Activated CD4-positive, alpha-beta T cell treated with anti-CD3 and anti-CD28 coated beads for 36 hours (primary cell): Measurements from ENCODE around the gene ZNF513. TPM values are rescaled to one million over a fixed set of nuclear protein-coding genes. Genes with fewer than 3 reads are reported as not detected.
A peak's percentile ranks its signal among the peaks of the same experiment; 100 is the strongest.
"Not testable (repeated sequence)": the region's sequence is repeated elsewhere in the genome, so short reads cannot be mapped to it uniquely, and the experiment has no call there.

Experiments used
- ATAC-seq: fragments of 200-7000 bp; cut with Tn5 transposase; one replicate; pipeline ENCODE4 v1.10.0; 2021; ENCODE audit warnings: mild to moderate bottlenecking, moderate library complexity
- CTCF ChIA-PET: fragments of 350-600 bp; sonication (Branson Sonifier 250); formaldehyde crosslinking; loops from one replicate; lab custom pipeline; 2021; ENCODE audit warnings: antibody characterized with exemption; lab: Charles Lee
- POLR2A ChIA-PET: fragments of 350-600 bp; sonication (Branson Sonifier 250); formaldehyde crosslinking; loops from one replicate; lab custom pipeline; 2021; ENCODE audit warnings: antibody characterized with exemption, inconsistent platforms; lab: Charles Lee
- DNase-seq: peaks from one replicate; pipeline ENCODE4 v3.0.0-alpha.2; 2020
- H3K27ac Mint-ChIP-seq: one replicate; pipeline ENCODE4 v1.8.0; 2021; ENCODE audit warnings: mixed read lengths
- H3K27me3 Mint-ChIP-seq: one replicate; pipeline ENCODE4 v1.8.0; 2021; ENCODE audit warnings: mixed read lengths
- H3K36me3 Mint-ChIP-seq: one replicate; pipeline ENCODE4 v1.8.0; 2021; ENCODE audit warnings: low read depth, mixed read lengths
- H3K4me1 Mint-ChIP-seq: one replicate; pipeline ENCODE4 v1.8.0; 2021; ENCODE audit warnings: mixed read lengths
- H3K4me3 Mint-ChIP-seq: one replicate; pipeline ENCODE4 v1.8.0; 2021; ENCODE audit warnings: mild to moderate bottlenecking, moderate library complexity, mixed read lengths
- H3K9me3 Mint-ChIP-seq: one replicate; pipeline ENCODE4 v1.8.0; 2021; ENCODE audit warnings: low read depth, mixed read lengths
- intact Hi-C, 2 experiments: fragments of 100-400 bp; cut with DNase I in 1 of 2; cut with micrococcal nuclease in 1 of 2; formaldehyde crosslinking; loops; one replicate each; pipeline versions ENCODE4 v1.14.2 to v1.15.1; 2022 to 2024; cut with DNase I, micrococcal nuclease
- total RNA-seq, 2 experiments: library from RNA; stranded (reverse); gene quantifications; one replicate each; pipeline ENCODE4 v1.2.3, GENCODE V29; 2021

Gene ZNF513
- 10 to 100 TPM in 1 of 2 experiments, 1 to 10 TPM in 1; 7.7 to 10.5 TPM for total RNA-seq

- CTCF ChIA-PET, result interaction anchor here (0.6 to 2.1 kb wide), 4 partner anchors 10 to 182 kb away, joined by 3 to 18 read pairs (median 7); partner anchors contain the start of genes EIF2B4, NRBP1 and SNX17
- Mint-ChIP-seq H3K9me3 (no peaks in the 10 kb centered on the region), H3K4me1 (peaks cover 29% of the 10 kb centered on the region), H3K4me3 (peak within 1 kb of the TSS; percentile 89), H3K27me3 (no peaks in the 10 kb centered on the region), H3K36me3 (peaks cover 69% of the 10 kb centered on the region), H3K27ac (peak within 1 kb of the TSS; percentile 96)
- POLR2A ChIA-PET, result interaction anchor here (1.0 kb wide), 1 partner anchor 48 kb away, joined by 3 read pairs; the partner anchor contains the start of gene NRBP1
- ATAC-seq (peak; percentile 91), DNase-seq (peak; percentile 95)
- intact Hi-C loops, result loop anchor here (1.0 to 2.0 kb wide), 10 partner anchors 11 to 282 kb away; partner anchors contain the start of genes EIF2B4 (in 2 of the 2), PPM1G (in 2 of the 2), SLC4A1AP (in 2 of the 2) and SNX17 (in 2 of the 2)
Observed at GRCh38 chr2:27380626-27381545, at the start of gene ZNF513. TSS of gene ZNF513 (minus strand) at chr2:27380734. CDS start at chr2:27380526, 208 bp downstream.

- POLR2A ChIA-PET, result interaction anchor here (0.7 to 2.8 kb wide), 3 partner anchors 20 to 267 kb away, joined by 3 to 15 read pairs (median 3); partner anchors contain the start of genes PPM1G and ZNF513
- Mint-ChIP-seq H3K4me1 (peaks cover 37% of the 10 kb centered on the region), H3K27ac (peak overlapping the region; percentile 98), H3K36me3 (peaks cover 19% of the 10 kb centered on the region), H3K4me3 (peak overlapping the region; percentile 100), H3K9me3 (no peaks in the 10 kb centered on the region), H3K27me3 (no peaks in the 10 kb centered on the region)
- peak; percentile 68 for ATAC-seq
- CTCF ChIA-PET, result interaction anchor here (0.5 to 6.0 kb wide), 12 partner anchors 20 to 985 kb away, joined by 3 to 31 read pairs (median 6); partner anchors contain the start of genes PPM1G, ZNF512 and ZNF513
- intact Hi-C loops, result loop anchor here (1.0 to 2.0 kb wide), 16 partner anchors 20 to 1322 kb away; partner anchors contain the start of genes EIF2B4 (in 2 of the 2), GTF3C2 (in 2 of the 2), PPM1G (in 2 of the 2) and SNX17 (in 2 of the 2)
- DNase-seq, result peak; percentile 84
Observed at GRCh38 chr2:27428978-27429541, 48.5 kb upstream of the ZNF513 start.

GRCh38 chr2:27428213-27428977 is 47.9 kb upstream of the ZNF513 start, which contains the start of gene NRBP1:
TSS of gene NRBP1 (plus strand) at chr2:27428631. CDS start at chr2:27433274, 4,643 bp downstream.
- Mint-ChIP-seq H3K27me3 (no peaks in the 10 kb centered on the region), H3K27ac (peak within 1 kb of the TSS; percentile 98), H3K4me1 (peaks cover 37% of the 10 kb centered on the region), H3K4me3 (peak within 1 kb of the TSS; percentile 100), H3K9me3 (no peaks in the 10 kb centered on the region), H3K36me3 (peaks cover 13% of the 10 kb centered on the region)
- DNase-seq (peak; percentile 97), ATAC-seq (peak; percentile 85)
- POLR2A ChIA-PET, result interaction anchor here (0.5 to 2.8 kb wide), 3 partner anchors 19 to 54 kb away, joined by 3 to 15 read pairs (median 5); partner anchors contain the start of genes PPM1G and ZNF513
- CTCF ChIA-PET, result interaction anchor here (0.5 to 6.0 kb wide), 8 partner anchors 14 to 255 kb away, joined by 3 to 31 read pairs (median 4); partner anchors contain the start of genes PPM1G and ZNF513
- intact Hi-C loops, result loop anchor here (1.0 to 2.0 kb wide), 16 partner anchors 19 to 1322 kb away; partner anchors contain the start of genes EIF2B4 (in 2 of the 2), GTF3C2 (in 2 of the 2), PPM1G (in 2 of the 2) and SNX17 (in 2 of the 2)

GRCh38 chr2:27427863-27428212 is 47.3 kb upstream of the ZNF513 start:
- POLR2A ChIA-PET, result interaction anchor here (0.5 to 2.8 kb wide), 2 partner anchors 18 to 55 kb away, joined by 5 to 15 read pairs; partner anchors contain the start of gene PPM1G
- intact Hi-C loops, result loop anchor here (1.0 to 2.0 kb wide), 16 partner anchors 19 to 1323 kb away; partner anchors contain the start of genes EIF2B4 (in 2 of the 2), GTF3C2 (in 2 of the 2), PPM1G (in 2 of the 2) and SNX17 (in 2 of the 2)
- no peaks in the 10 kb centered on the region for H3K27me3 Mint-ChIP-seq

GRCh38 chr2:27425039-27425438 is 44.5 kb upstream of the ZNF513 start:
- H3K36me3 Mint-ChIP-seq, H3K27me3 Mint-ChIP-seq, H3K9me3 Mint-ChIP-seq, ATAC-seq, intact Hi-C loops, H3K27ac Mint-ChIP-seq, DNase-seq, H3K4me3 Mint-ChIP-seq: not testable (repeated sequence)
- H3K4me1 Mint-ChIP-seq, result peaks cover 12% of the 10 kb centered on the region
- ChIA-PET CTCF (interaction anchor here (2.4 kb wide), 1 partner anchor 15 kb away, joined by 8 read pairs; the partner anchor contains the start of gene PPM1G), POLR2A (interaction anchor here (0.9 kb wide), 1 partner anchor 55 kb away, joined by 10 read pairs; no protein-coding TSS in a partner anchor)

More at GRCh38 chr2:27427863-27428212, 47.3 kb upstream of the ZNF513 start:
- CTCF ChIA-PET, result interaction anchor here (1.0 to 6.0 kb wide), 6 partner anchors 13 to 256 kb away, joined by 3 to 31 read pairs (median 6); partner anchors contain the start of genes PPM1G and ZNF513
- Mint-ChIP-seq H3K4me3 (peak overlapping the region; percentile 95), H3K9me3 (no peaks in the 10 kb centered on the region), H3K36me3 (peaks cover 9% of the 10 kb centered on the region), H3K27ac (peak overlapping the region; percentile 97), H3K4me1 (peaks cover 32% of the 10 kb centered on the region)
- ATAC-seq (no peak), DNase-seq (no peak)

- ChIA-PET POLR2A (no interaction called here), CTCF (interaction anchor here (0.8 to 2.4 kb wide), 2 partner anchors 13 to 72 kb away, joined by 4 to 8 read pairs; partner anchors contain the start of gene PPM1G)
Observed at GRCh38 chr2:27422958-27423357, 42.4 kb upstream of the ZNF513 start.

GRCh38 chr2:27421660-27422250 is 41.2 kb upstream of the ZNF513 start:
- Mint-ChIP-seq H3K36me3 (no peaks in the 10 kb centered on the region), H3K4me3 (no peak overlapping the region), H3K4me1 (no peaks in the 10 kb centered on the region), H3K27ac (no peak overlapping the region), H3K9me3 (no peaks in the 10 kb centered on the region), H3K27me3 (no peaks in the 10 kb centered on the region)
- POLR2A ChIA-PET, result no interaction called here
- DNase-seq (no peak), ATAC-seq (no peak)
- CTCF ChIA-PET, result interaction anchor here (0.8 to 1.1 kb wide), 3 partner anchors 8 to 262 kb away, joined by 3 to 4 read pairs (median 3); no protein-coding TSS in a partner anchor
- intact Hi-C loops, result no loop called here

More at GRCh38 chr2:27422958-27423357, 42.4 kb upstream of the ZNF513 start:
- H3K9me3 Mint-ChIP-seq, result no peaks in the 10 kb centered on the region
- H3K27ac Mint-ChIP-seq, result no peak overlapping the region
- intact Hi-C loops, result no loop called here
- H3K27me3 Mint-ChIP-seq, result no peaks in the 10 kb centered on the region
- no peak for DNase-seq
- H3K36me3 Mint-ChIP-seq, result no peaks in the 10 kb centered on the region
- H3K4me1 Mint-ChIP-seq, result peaks cover 8% of the 10 kb centered on the region
- no peak overlapping the region for H3K4me3 Mint-ChIP-seq
- ATAC-seq, result no peak

- intact Hi-C loops, result no loop called here
- DNase-seq, result no peak
- no peak overlapping the region for H3K27ac Mint-ChIP-seq
- no peaks in the 10 kb centered on the region for H3K9me3 Mint-ChIP-seq
- no peaks in the 10 kb centered on the region for H3K4me1 Mint-ChIP-seq
- CTCF ChIA-PET, result interaction anchor here (0.8 to 1.1 kb wide), 3 partner anchors 9 to 263 kb away, joined by 3 to 4 read pairs (median 3); no protein-coding TSS in a partner anchor
- no peak overlapping the region for H3K4me3 Mint-ChIP-seq
- H3K36me3 Mint-ChIP-seq, result no peaks in the 10 kb centered on the region
- H3K27me3 Mint-ChIP-seq, result no peaks in the 10 kb centered on the region
- no peak for ATAC-seq
- POLR2A ChIA-PET, result no interaction called here
Observed at GRCh38 chr2:27420996-27421395, 40.5 kb upstream of the ZNF513 start.

GRCh38 chr2:27416151-27416550 is 35.6 kb upstream of the ZNF513 start:
- H3K27ac Mint-ChIP-seq, result no peak overlapping the region
- no peaks in the 10 kb centered on the region for H3K9me3 Mint-ChIP-seq
- no peaks in the 10 kb centered on the region for H3K4me1 Mint-ChIP-seq
- intact Hi-C loops, result no loop called here
- no peak overlapping the region for H3K4me3 Mint-ChIP-seq
- ATAC-seq, result no peak
- no peaks in the 10 kb centered on the region for H3K27me3 Mint-ChIP-seq
- no peaks in the 10 kb centered on the region for H3K36me3 Mint-ChIP-seq
- no peak for DNase-seq
- ChIA-PET POLR2A (no interaction called here), CTCF (interaction anchor here (1.0 kb wide), 1 partner anchor 268 kb away, joined by 3 read pairs; no protein-coding TSS in a partner anchor)
